Brain microvascular endothelial cell (primary cell): Measurements from ENCODE around the gene ZDHHC6.
"Not testable (repeated sequence)": the region's sequence is repeated elsewhere in the genome, so short reads cannot be mapped to it uniquely, and the experiment has no call there.

Experiments
- DNase-seq: peaks from one replicate; pipeline ENCODE4 v3.0.0-alpha.2; 2020
- H3K27ac ChIP-seq: fragments of 250-450 bp; sonication (Bioruptor Pico); 2 replicates; pipeline ENCODE4 v1.5.1; 2020; ENCODE audit warnings: mild to moderate bottlenecking, moderate library complexity
- H3K27me3 ChIP-seq: fragments of 250-450 bp; sonication (Bioruptor Pico); replicated peaks from 2 replicates; pipeline ENCODE4 v1.5.1; 2020; ENCODE audit warnings: mild to moderate bottlenecking
- H3K36me3 ChIP-seq: fragments of 250-450 bp; sonication (Bioruptor Pico); replicated peaks from 2 replicates; pipeline ENCODE4 v1.5.1; 2020; ENCODE audit warnings: mild to moderate bottlenecking
- H3K4me3 ChIP-seq: 2 replicates; pipeline ENCODE4 v1.5.1; 2011; ENCODE audit warnings: low read depth, mild to moderate bottlenecking, control low read depth, low read length, moderate library complexity
- in situ Hi-C: cut with HindIII; loops from 2 replicates; pipeline ENCODE4 v1.10.0; 2017; ENCODE audit warnings: low sequenced_read_pairs, low pct_ligation_motif_present
- TF ChIP-seq, protein P1 (sequence below): IDR thresholded peaks from 2 replicates; pipeline ENCODE4 v1.5.1; 2011; ENCODE audit warnings: low read depth, mild to moderate bottlenecking, moderate library complexity, low read length, control low read depth, inconsistent platforms; ENCODE audit errors: missing control alignments

Gene ZDHHC6

GRCh38 chr10:112390125-112390703, 56.5 kb downstream of the ZDHHC6 start:
- no peak for DNase-seq
- H3K4me3 ChIP-seq: no peak overlapping the region
- no peaks in the 10 kb centered on the region for H3K36me3 ChIP-seq
- in situ Hi-C loops: no loop called here
- H3K27ac ChIP-seq: no peak overlapping the region
- TF ChIP-seq, protein P1, sequence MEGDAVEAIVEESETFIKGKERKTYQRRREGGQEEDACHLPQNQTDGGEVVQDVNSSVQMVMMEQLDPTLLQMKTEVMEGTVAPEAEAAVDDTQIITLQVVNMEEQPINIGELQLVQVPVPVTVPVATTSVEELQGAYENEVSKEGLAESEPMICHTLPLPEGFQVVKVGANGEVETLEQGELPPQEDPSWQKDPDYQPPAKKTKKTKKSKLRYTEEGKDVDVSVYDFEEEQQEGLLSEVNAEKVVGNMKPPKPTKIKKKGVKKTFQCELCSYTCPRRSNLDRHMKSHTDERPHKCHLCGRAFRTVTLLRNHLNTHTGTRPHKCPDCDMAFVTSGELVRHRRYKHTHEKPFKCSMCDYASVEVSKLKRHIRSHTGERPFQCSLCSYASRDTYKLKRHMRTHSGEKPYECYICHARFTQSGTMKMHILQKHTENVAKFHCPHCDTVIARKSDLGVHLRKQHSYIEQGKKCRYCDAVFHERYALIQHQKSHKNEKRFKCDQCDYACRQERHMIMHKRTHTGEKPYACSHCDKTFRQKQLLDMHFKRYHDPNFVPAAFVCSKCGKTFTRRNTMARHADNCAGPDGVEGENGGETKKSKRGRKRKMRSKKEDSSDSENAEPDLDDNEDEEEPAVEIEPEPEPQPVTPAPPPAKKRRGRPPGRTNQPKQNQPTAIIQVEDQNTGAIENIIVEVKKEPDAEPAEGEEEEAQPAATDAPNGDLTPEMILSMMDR: no peak
- H3K27me3 ChIP-seq: peaks cover 2% of the 10 kb centered on the region

DNA sequence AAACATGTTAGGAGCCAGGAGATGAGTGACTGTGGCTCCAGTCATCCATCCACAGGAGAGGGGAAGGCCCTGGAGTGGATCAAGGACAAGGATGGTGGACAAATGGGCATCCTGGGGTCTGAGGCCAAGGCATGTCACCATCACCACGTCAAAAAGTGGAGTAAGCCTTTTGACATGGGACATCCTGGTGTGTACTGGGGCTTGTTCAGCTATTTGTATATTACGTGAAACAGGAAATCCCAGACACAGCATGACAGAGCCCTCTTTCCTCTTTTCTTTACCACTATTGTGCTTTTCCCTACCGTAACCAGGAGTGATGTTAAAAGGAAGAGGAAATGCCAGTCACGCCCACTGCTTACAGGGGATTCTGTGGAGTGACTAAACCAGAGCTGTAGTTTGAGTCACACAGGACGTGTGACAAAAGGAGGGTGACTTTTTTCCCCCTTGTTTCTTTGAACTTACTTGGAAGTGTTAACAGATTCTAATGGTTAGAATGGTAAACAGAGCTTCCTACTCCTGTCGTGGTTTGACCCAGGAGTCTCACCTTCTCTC, 57.4 kb downstream of the ZDHHC6 start:
- Histone ChIP-seq H3K27me3 (no peaks in the 10 kb centered on the region), H3K27ac (no peak overlapping the region), H3K36me3 (no peaks in the 10 kb centered on the region), H3K4me3 (no peak overlapping the region)
- TF ChIP-seq, protein P1: no peak
- in situ Hi-C loops: no loop called here
- DNase-seq: peak; percentile 56

DNA sequence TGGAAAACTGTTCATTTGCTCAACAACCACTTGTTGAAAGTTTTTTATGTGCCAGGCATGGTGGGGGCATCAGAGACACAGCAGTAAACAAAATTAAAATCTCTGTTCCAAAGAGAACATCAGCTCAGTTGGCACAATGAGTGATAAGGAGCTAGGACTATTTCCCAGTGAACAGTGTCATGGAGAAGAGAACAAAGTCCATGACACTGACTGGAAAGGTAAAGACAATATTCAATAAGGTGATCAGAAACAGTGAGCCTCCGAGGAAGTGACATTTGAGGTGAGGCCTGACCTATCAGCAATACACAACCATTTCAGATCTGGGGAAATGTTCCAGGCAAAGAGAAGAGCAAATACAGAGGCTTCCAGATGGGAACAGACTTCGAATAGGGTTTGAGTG, 58.2 kb downstream of the ZDHHC6 start:
- Histone ChIP-seq H3K4me3 (no peak overlapping the region), H3K27ac (no peak overlapping the region), H3K27me3 (no peaks in the 10 kb centered on the region), H3K36me3 (no peaks in the 10 kb centered on the region)
- in situ Hi-C loops: no loop called here
- TF ChIP-seq, protein P1: no peak
- no peak for DNase-seq

DNA sequence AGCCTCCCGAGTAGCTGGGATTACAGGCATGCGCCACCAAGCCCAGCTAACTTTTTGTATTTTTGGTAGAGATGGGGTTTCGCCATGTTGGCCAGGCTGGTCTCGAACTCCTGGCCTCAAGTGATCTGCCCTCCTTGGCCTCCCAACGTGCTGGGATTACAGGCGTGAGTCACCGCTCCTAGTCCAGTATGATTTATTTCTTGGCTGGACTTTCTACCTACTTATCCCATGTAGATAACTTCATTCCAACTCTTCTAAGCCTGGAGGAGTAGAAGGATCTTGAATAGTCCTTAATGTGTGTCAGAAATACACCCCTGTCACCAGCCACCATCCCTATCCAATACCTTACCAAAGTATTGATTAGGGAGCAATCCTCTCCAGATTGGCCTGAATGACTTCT, 58.7 kb downstream of the ZDHHC6 start:
- H3K27me3 ChIP-seq, in situ Hi-C loops, H3K27ac ChIP-seq, H3K4me3 ChIP-seq, DNase-seq, H3K36me3 ChIP-seq: not testable (repeated sequence)

DNA sequence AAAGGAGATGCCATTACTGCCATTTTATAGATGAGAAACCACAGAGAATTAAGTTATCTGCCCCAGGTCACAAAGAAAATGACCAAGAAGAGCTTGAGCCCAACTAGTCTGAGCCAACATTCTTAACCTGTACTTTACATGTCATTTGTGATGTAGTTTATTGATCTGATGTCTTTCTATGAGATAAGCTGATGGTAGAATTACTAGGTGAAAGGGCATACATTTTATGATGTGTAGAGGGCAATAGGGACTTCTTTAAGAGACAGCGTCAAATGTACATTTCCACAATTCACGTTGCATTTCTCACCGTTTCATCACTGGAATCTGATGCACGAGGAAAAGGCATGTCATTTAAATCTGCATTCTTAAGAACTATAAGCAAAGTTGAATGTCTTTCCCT, 61.5 kb downstream of the ZDHHC6 start:
- in situ Hi-C loops: no loop called here
- TF ChIP-seq, protein P1: no peak
- no peaks in the 10 kb centered on the region for H3K36me3 ChIP-seq
- no peak for DNase-seq
- H3K27me3 ChIP-seq: no peaks in the 10 kb centered on the region
- no peak overlapping the region for H3K27ac ChIP-seq
- no peak overlapping the region for H3K4me3 ChIP-seq

DNA sequence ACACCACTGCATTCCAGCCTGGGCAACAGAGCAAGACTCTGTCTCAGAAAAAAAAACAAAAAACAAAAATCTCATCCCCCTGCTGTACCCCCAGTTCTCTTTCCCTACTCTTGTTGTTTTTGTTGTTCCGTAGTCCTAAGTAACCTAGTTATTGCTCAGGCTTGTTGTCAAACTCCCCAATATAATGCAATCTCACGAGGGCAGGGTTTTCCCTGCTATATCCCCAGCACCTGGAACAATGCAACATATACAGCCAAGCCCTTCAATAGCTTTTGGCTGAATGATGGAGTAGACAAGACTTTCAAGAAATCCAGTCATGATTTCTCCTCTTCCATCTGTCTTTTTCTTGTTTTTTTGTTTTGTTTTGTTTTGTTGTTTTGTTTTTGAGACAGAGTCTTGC, 62.6 kb downstream of the ZDHHC6 start:
- no peak overlapping the region for H3K27ac ChIP-seq
- H3K27me3 ChIP-seq: no peaks in the 10 kb centered on the region
- TF ChIP-seq, protein P1: no peak
- no peak overlapping the region for H3K4me3 ChIP-seq
- in situ Hi-C loops: no loop called here
- no peaks in the 10 kb centered on the region for H3K36me3 ChIP-seq
- DNase-seq: no peak
